ENCODE results near the gene RIMBP2. TPM values are rescaled to one million over a fixed set of nuclear protein-coding genes. Genes with fewer than 3 reads are reported as not detected.

Gene RIMBP2
- total and polyA plus RNA-seq, 9 of the 15 experiments (the other 6 are each of a cell fraction or from before 2014, with no cell fraction given) = not detected

DNA sequence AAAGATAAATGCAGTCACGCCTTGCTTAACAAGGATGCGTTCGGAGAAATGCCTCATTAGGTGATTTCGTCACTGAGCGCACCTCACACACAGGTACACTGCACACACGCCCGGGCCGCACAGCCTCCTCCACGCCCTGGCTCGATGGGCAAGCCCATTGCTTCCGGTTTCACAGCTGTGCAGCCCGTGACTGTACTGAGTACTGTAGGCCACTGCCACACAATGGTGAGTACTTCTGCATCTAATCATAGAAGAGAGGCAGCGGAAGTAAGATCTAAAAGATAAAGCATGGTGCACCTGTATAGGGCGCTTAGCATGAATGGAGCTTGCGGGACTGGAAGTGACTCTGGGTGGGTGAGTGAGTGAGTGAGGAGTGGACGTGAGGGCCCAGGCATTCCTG lies 4.3 kb downstream of the RIMBP2 start:
- POLR2A ChIA-PET = interaction anchor here (2.1 kb wide), 1 partner anchor 21 kb away, joined by 4 read pairs; no protein-coding TSS in a partner anchor
- ATAC-seq (no peak), FAIRE-seq (no peak), DNase-seq (ENCODE audit: extremely low read depth in 1 of 4, low spot score in 3 of 4) (no peak)
- Histone ChIP-seq H3K9me1 (ENCODE audit: control insufficient read depth, insufficient read depth, low read length) (no peaks in the 10 kb centered on the region), H3K36me3 (ENCODE audit: control insufficient read depth, insufficient read depth, low read length) (no peaks in the 10 kb centered on the region), H3K27ac (ENCODE audit: extremely low read depth, low read depth, low read length) (no peak overlapping the region), H3K4me2 (ENCODE audit: insufficient read depth, low read length) (no peak overlapping the region), H3K9me3 (replicated peaks; ENCODE audit: control insufficient read depth, insufficient read depth, low read depth, low read length) (no peaks in the 10 kb centered on the region), H3K4me3 (no peak overlapping the region), H3K9ac (ENCODE audit: insufficient read depth in 1 of 2, low read depth in 2 of 2, low read length in 2 of 2) (no peak overlapping the region), H3K4me1 (replicated peaks in 1 of 2; ENCODE audit: control insufficient read depth in 2 of 2, insufficient read depth in 2 of 2, low read length in 2 of 2) (peaks cover 0 to 4% of the 10 kb centered on the region in 2 experiments; a peak in 2 of 5 replicates), H4K20me1 (replicated peaks; ENCODE audit: control insufficient read depth, insufficient read depth, low read length) (peaks cover 5% of the 10 kb centered on the region; the same call in 1 of the 2 replicates), H3K27me3 (ENCODE audit: control insufficient read depth in 2 of 2, insufficient read depth in 2 of 2, low read length in 2 of 2) (peaks cover 23 to 84% of the 10 kb centered on the region in 2 experiments), H2AFZ (ENCODE audit: low read depth, low read length) (no peak overlapping the region), H3K79me2 (ENCODE audit: control insufficient read depth, insufficient read depth, low read length) (no peaks in the 10 kb centered on the region)
- intact Hi-C loops (cut with micrococcal nuclease) = no loop called here
- WGBS (ENCODE audit: insufficient coverage, low coverage, missing lambda C conversion rate) = under 1% methylated on average over 16 of the region's 16 CpGs
- TF ChIP-seq, protein P1, sequence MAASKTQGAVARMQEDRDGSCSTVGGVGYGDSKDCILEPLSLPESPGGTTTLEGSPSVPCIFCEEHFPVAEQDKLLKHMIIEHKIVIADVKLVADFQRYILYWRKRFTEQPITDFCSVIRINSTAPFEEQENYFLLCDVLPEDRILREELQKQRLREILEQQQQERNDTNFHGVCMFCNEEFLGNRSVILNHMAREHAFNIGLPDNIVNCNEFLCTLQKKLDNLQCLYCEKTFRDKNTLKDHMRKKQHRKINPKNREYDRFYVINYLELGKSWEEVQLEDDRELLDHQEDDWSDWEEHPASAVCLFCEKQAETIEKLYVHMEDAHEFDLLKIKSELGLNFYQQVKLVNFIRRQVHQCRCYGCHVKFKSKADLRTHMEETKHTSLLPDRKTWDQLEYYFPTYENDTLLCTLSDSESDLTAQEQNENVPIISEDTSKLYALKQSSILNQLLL (CRISPR knock-in tag; IDR thresholded peaks at IDR 0.05; ENCODE audit: borderline replicate concordance) = no peak
- TF ChIP-seq TCF7 (IDR thresholded peaks at IDR 0.05; ENCODE audit: borderline replicate concordance) (no peak), SNIP1 (IDR thresholded peaks at IDR 0.05; ENCODE audit: low read depth) (no peak)
- no TSS peak for BruUV-seq (replicated peaks)
- CTCF ChIA-PET (ENCODE audit: low intra/inter-chr PET ratio) = no interaction called here
- in situ Hi-C loops (cut with MboI) = no loop called here

DNA sequence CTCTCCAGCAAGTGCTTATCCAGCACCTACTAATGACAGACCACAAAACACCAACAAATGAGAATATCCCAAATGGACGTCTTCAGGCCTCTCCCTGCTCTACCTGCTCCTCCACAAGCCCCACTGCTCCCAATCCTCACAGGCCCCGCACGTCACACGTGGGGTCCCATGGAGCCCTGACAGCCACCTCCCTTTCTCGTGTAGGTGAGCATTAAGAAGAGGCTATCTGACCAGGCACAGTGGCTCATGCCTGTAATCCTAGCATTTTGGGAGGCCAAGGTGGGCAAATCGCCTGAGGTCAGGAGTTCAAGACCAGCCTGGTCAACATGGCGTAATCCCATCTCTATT lies 5.4 kb downstream of the RIMBP2 start:
- Histone ChIP-seq H3K9me1 (ENCODE audit: control insufficient read depth, insufficient read depth, low read length) (no peaks in the 10 kb centered on the region), H3K36me3 (ENCODE audit: control insufficient read depth, insufficient read depth, low read length) (no peaks in the 10 kb centered on the region), H2AFZ (ENCODE audit: low read depth, low read length) (no peak overlapping the region), H3K9me3 (replicated peaks; ENCODE audit: control insufficient read depth, insufficient read depth, low read depth, low read length) (no peaks in the 10 kb centered on the region), H3K27me3 (ENCODE audit: control insufficient read depth in 2 of 2, insufficient read depth in 2 of 2, low read length in 2 of 2) (peaks cover 31 to 87% of the 10 kb centered on the region in 2 experiments), H3K4me3 (no peak overlapping the region), H3K27ac (ENCODE audit: extremely low read depth, low read depth, low read length) (no peak overlapping the region), H3K4me1 (replicated peaks in 1 of 2; ENCODE audit: control insufficient read depth in 2 of 2, insufficient read depth in 2 of 2, low read length in 2 of 2) (peaks cover 0 to 4% of the 10 kb centered on the region in 2 experiments; a peak in 2 of 5 replicates), H3K79me2 (ENCODE audit: control insufficient read depth, insufficient read depth, low read length) (no peaks in the 10 kb centered on the region), H4K20me1 (replicated peaks; ENCODE audit: control insufficient read depth, insufficient read depth, low read length) (peaks cover 5% of the 10 kb centered on the region; the same call in 1 of the 2 replicates), H3K4me2 (ENCODE audit: insufficient read depth, low read length) (no peak overlapping the region), H3K9ac (ENCODE audit: insufficient read depth in 1 of 2, low read depth in 2 of 2, low read length in 2 of 2) (no peak overlapping the region)
- in situ Hi-C loops (cut with MboI) = no loop called here
- intact Hi-C loops (cut with micrococcal nuclease) = no loop called here
- DNase-seq (ENCODE audit: extremely low read depth in 1 of 4, low spot score in 3 of 4) (no peak), FAIRE-seq (no peak), ATAC-seq (no peak)
- WGBS (ENCODE audit: insufficient coverage, low coverage, missing lambda C conversion rate) = under 1% methylated on average over 7 of the region's 7 CpGs
- CTCF ChIA-PET (ENCODE audit: low intra/inter-chr PET ratio) = no interaction called here
- BruUV-seq (replicated peaks) = no TSS peak
- POLR2A ChIA-PET = no interaction called here
- TF ChIP-seq ETV1 (tag; conservative IDR thresholded peaks at IDR 0.05; ENCODE audit: low read depth) (no peak), FOS (IDR thresholded peaks at IDR 0.05; ENCODE audit: extremely low read depth, insufficient read length) (no peak), CBFB (CRISPR knock-in tag; IDR thresholded peaks at IDR 0.05) (no peak), FOXK2 (conservative IDR thresholded peaks at IDR 0.05 in 1 of 2, IDR thresholded peaks at IDR 0.05 in 1 of 2; ENCODE audit: low read depth in 2 of 2) (no peak), EZH2 (IDR thresholded peaks at IDR 0.05; ENCODE audit: borderline replicate concordance, low read depth, low read length) (no peak), RBM17 (IDR thresholded peaks at IDR 0.05; ENCODE audit: borderline replicate concordance, low read depth, low read length) (no peak)
- TF ChIP-seq, protein P2, sequence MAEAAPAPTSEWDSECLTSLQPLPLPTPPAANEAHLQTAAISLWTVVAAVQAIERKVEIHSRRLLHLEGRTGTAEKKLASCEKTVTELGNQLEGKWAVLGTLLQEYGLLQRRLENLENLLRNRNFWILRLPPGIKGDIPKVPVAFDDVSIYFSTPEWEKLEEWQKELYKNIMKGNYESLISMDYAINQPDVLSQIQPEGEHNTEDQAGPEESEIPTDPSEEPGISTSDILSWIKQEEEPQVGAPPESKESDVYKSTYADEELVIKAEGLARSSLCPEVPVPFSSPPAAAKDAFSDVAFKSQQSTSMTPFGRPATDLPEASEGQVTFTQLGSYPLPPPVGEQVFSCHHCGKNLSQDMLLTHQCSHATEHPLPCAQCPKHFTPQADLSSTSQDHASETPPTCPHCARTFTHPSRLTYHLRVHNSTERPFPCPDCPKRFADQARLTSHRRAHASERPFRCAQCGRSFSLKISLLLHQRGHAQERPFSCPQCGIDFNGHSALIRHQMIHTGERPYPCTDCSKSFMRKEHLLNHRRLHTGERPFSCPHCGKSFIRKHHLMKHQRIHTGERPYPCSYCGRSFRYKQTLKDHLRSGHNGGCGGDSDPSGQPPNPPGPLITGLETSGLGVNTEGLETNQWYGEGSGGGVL (CRISPR knock-in tag; IDR thresholded peaks at IDR 0.05) = no peak

All from K562 (cell line).